Endothelial cell of umbilical vein (primary cell): ENCODE data around the gene CD99L2. TPM values are rescaled to one million over a fixed set of nuclear protein-coding genes. Genes with fewer than 3 reads are reported as not detected.

Source experiments
- BruUV-seq: library from RNA; stranded (reverse); fragments of 400-500 nt; replicated peaks from 2 replicates; lab custom pipeline; 2021; lab: Mats Ljungman, UMichigan
- CTCF ChIA-PET: fragments of 300-600, 350-600 bp; sonication (Branson Sonifier 250); formaldehyde crosslinking; loops from one replicate; lab custom pipeline; 2021; ENCODE audit warnings: antibody characterized with exemption, inconsistent platforms; lab: Charles Lee
- POLR2A ChIA-PET: fragments of 300-600, 350-600 bp; sonication (Branson Sonifier 250); formaldehyde crosslinking; loops from one replicate; lab custom pipeline; 2021; ENCODE audit warnings: antibody characterized with exemption, inconsistent platforms; lab: Charles Lee
- DNase-seq: peaks from one replicate; pipeline ENCODE4 v3.0.0-alpha.2; 2011; ENCODE audit warnings: low read depth, low spot score
- FAIRE-seq: peaks from 2 replicates; lab custom pipeline; 2011; peaks lifted over from hg19 to GRCh38; lab: Jason Lieb, UNC
- H2AFZ ChIP-seq: 2 replicates; pipeline ENCODE4 v1.6.0; 2012; ENCODE audit warnings: low read depth, low read length, control low read depth, inconsistent platforms
- H3K27ac ChIP-seq: 2 replicates; pipeline ENCODE4 v1.5.1; 2011; ENCODE audit warnings: low read depth, mild to moderate bottlenecking, control low read depth, low read length, moderate library complexity; ENCODE audit not compliant: insufficient read depth
- H3K27me3 ChIP-seq, 2 experiments: 2 replicates each; pipeline versions ENCODE4 v1.6.0 to v1.6.1; 2011; ENCODE audit warnings: low read length in 2 of 2, mixed read lengths in 1 of 2; ENCODE audit not compliant: control insufficient read depth in 2 of 2, insufficient read depth in 2 of 2
- H3K36me3 ChIP-seq, 2 experiments: 2 replicates in 1 of 2; 3 replicates in 1 of 2; pipeline ENCODE4 v1.5.1; 2011; ENCODE audit warnings: low read length in 2 of 2, mild to moderate bottlenecking in 1 of 2, moderate library complexity in 1 of 2; ENCODE audit not compliant: control insufficient read depth in 2 of 2, insufficient read depth in 2 of 2; ENCODE audit errors: extremely low read depth in 1 of 2
- H3K4me1 ChIP-seq: 3 replicates; pipeline ENCODE4 v1.5.1; 2011; ENCODE audit warnings: mild to moderate bottlenecking, low read length; ENCODE audit not compliant: control insufficient read depth, insufficient read depth; ENCODE audit errors: extremely low read depth
- H3K4me2 ChIP-seq: 2 replicates; pipeline ENCODE4 v1.6.1; 2011; ENCODE audit warnings: low read length, control low read depth, mixed read lengths; ENCODE audit not compliant: insufficient read depth
- H3K4me3 ChIP-seq, 3 experiments: fragments of 200-600 bp in 1 of 3; sonication (generic), shearing (Covaris generic) in 1 of 3; replicated peaks in 1 of 3; 2 replicates each; pipeline ENCODE4 v1.5.1; 2011 to 2016; ENCODE audit warnings: control low read depth in 3 of 3, low read length in 3 of 3, mild to moderate bottlenecking in 2 of 3, inconsistent platforms in 1 of 3, low read depth in 1 of 3, moderate library complexity in 1 of 3; ENCODE audit not compliant: insufficient read depth in 1 of 3
- H3K79me2 ChIP-seq: 2 replicates; pipeline ENCODE4 v1.6.0; 2012; ENCODE audit warnings: low read length, inconsistent platforms; ENCODE audit not compliant: control insufficient read depth, insufficient read depth
- H3K9ac ChIP-seq: replicated peaks from 2 replicates; pipeline ENCODE3; 2011; ENCODE audit warnings: low read length, control low read depth; ENCODE audit not compliant: insufficient read depth; ENCODE audit errors: extremely low read depth
- H3K9me1 ChIP-seq: replicated peaks from 3 replicates; pipeline ENCODE4 v1.6.0; 2011; ENCODE audit warnings: mild to moderate bottlenecking, low read length; ENCODE audit not compliant: control insufficient read depth, insufficient read depth; ENCODE audit errors: extremely low read depth
- H3K9me3 ChIP-seq: replicated peaks from 2 replicates; pipeline ENCODE4 v1.5.1; 2012; ENCODE audit warnings: low read length, inconsistent platforms; ENCODE audit not compliant: control insufficient read depth, insufficient read depth
- H4K20me1 ChIP-seq: replicated peaks from 2 replicates; pipeline ENCODE3; 2011; ENCODE audit warnings: mild to moderate bottlenecking, low read length; ENCODE audit not compliant: control insufficient read depth, insufficient read depth; ENCODE audit errors: extremely low read depth
- CTCF ChIP-seq, 2 donors: IDR thresholded peaks; 1 replicate in 1 of 2; 2 replicates in 1 of 2; pipeline ENCODE4 v1.5.1; 2011; ENCODE audit warnings: low read length in 2 of 2, mild to moderate bottlenecking in 2 of 2, moderate library complexity in 2 of 2, control low read depth in 1 of 2, inconsistent platforms in 1 of 2, low read depth in 1 of 2; ENCODE audit not compliant: insufficient read depth in 1 of 2; ENCODE audit errors: extremely low read depth in 1 of 2
- EZH2 ChIP-seq: IDR thresholded peaks from 2 replicates; pipeline ENCODE4 v1.6.1; 2012; ENCODE audit warnings: borderline replicate concordance, low read depth, mild to moderate bottlenecking, moderate library complexity, low read length, inconsistent platforms; ENCODE audit not compliant: severe bottlenecking
- FOS ChIP-seq: IDR thresholded peaks from 2 replicates; pipeline ENCODE4 v1.6.1; 2011; ENCODE audit warnings: mild to moderate bottlenecking, low read length, moderate library complexity, borderline replicate concordance; ENCODE audit not compliant: insufficient read depth
- GATA2 ChIP-seq: IDR thresholded peaks from 2 replicates; pipeline ENCODE4 v1.7.0; 2011; ENCODE audit warnings: low read depth, mild to moderate bottlenecking, moderate library complexity, mixed read lengths, low read length; ENCODE audit not compliant: insufficient read length, insufficient read depth
- JUN ChIP-seq: IDR thresholded peaks from 2 replicates; pipeline ENCODE4 v1.6.1; 2011; ENCODE audit warnings: borderline replicate concordance, low read depth; ENCODE audit not compliant: insufficient read length, insufficient read depth
- MAX ChIP-seq: IDR thresholded peaks from 2 replicates; pipeline ENCODE4 v1.6.1; 2011; ENCODE audit not compliant: insufficient read depth, insufficient read length
- MYC ChIP-seq: IDR thresholded peaks from one replicate; pipeline ENCODE4 v1.6.1; 2011; ENCODE audit warnings: mild to moderate bottlenecking, low read depth, low read length
- POLR2A ChIP-seq: IDR thresholded peaks from 2 replicates; pipeline ENCODE4 v1.6.1; 2012; ENCODE audit warnings: low read depth, mild to moderate bottlenecking, control low read depth, low read length
- POLR2AphosphoS5 ChIP-seq: IDR thresholded peaks from 2 replicates; pipeline ENCODE4 v1.6.1; 2012; ENCODE audit warnings: low read depth, mild to moderate bottlenecking, control low read depth, low read length, moderate library complexity; ENCODE audit not compliant: insufficient read depth
- dilution Hi-C: fragments of 300-500 bp; cut with MboI; formaldehyde crosslinking; loops from one replicate; pipeline ENCODE4 v1.15.0; 2019; ENCODE audit warnings: low sequenced_read_pairs; ENCODE audit not compliant: extremely low pct_ligation_motif_present
- intact Hi-C: fragments of 100-400 bp; cut with micrococcal nuclease; formaldehyde crosslinking; loops from one replicate; pipeline ENCODE4 v1.10.0; 2022
- polyA plus RNA-seq, 4 experiments: library from polyadenylated mRNA; depleted of rRNA in 3 of 4; stranded (reverse) in 3 of 4; unstranded in 1 of 4; fragments of >200 nt; gene quantifications; 2 replicates each; pipeline versions ENCODE4 v1.2.1 to v1.2.3, GENCODE V29; 2011 to 2012; ENCODE audit warnings: missing spikeins in 1 of 4
- total RNA-seq: library from RNA; stranded (reverse); gene quantifications from 2 replicates; pipeline ENCODE4 v1.2.3, GENCODE V29; 2021

CD99L2 gene
- total and polyA plus RNA-seq, 2 donors (not counting 3 experiments of a cell fraction or from before 2014, with no cell fraction given): 33.2 to 43.4 TPM

- H3K9me1 ChIP-seq: no peaks in the 10 kb centered on the region
- TF ChIP-seq JUN (no peak), MYC (no peak), POLR2AphosphoS5 (no peak), CTCF (IDR thresholded peaks at IDR 0.05; ENCODE audit: extremely low read depth in 1 of 2, insufficient read depth in 1 of 2, low read depth in 1 of 2, low read length in 2 of 2) (no peak), FOS (no peak), POLR2A (no peak), EZH2 (no peak), GATA2 (no peak), MAX (no peak)
- H3K79me2 ChIP-seq: no peaks in the 10 kb centered on the region
- FAIRE-seq: no peak
- H3K9ac ChIP-seq: no peak overlapping the region
- ChIA-PET CTCF (no interaction called here), POLR2A (no interaction called here)
- no peaks in the 10 kb centered on the region for H3K36me3 ChIP-seq
- H3K4me3 ChIP-seq: no peak overlapping the region
- DNase-seq: no peak
- no peak overlapping the region for H3K27ac ChIP-seq
- no peaks in the 10 kb centered on the region for H4K20me1 ChIP-seq
- no peak overlapping the region for H3K4me2 ChIP-seq
- dilution Hi-C loops (no loop called here), intact Hi-C loops (no loop called here)
- no peaks in the 10 kb centered on the region for H3K4me1 ChIP-seq
- H3K9me3 ChIP-seq: no peaks in the 10 kb centered on the region
- H3K27me3 ChIP-seq: no peaks in the 10 kb centered on the region
- no TSS peak for BruUV-seq
- no peak overlapping the region for H2AFZ ChIP-seq
Observed at GRCh38 chrX:150934453-150934852, 36.0 kb upstream of the CD99L2 start.
